CD4-positive, alpha-beta memory T cell (primary cell): ENCODE results near the gene USB1. TPM values are rescaled to one million over a fixed set of nuclear protein-coding genes. Genes with fewer than 3 reads are reported as not detected.

Experiments
- CTCF ChIA-PET: fragments of 350-600 bp; sonication (Branson Sonifier 250); formaldehyde crosslinking; loops from one replicate; lab custom pipeline; 2021; ENCODE audit warnings: inconsistent platforms; ENCODE audit not compliant: partially characterized antibody; lab: Charles Lee
- POLR2A ChIA-PET: fragments of 350-600 bp; sonication (Branson Sonifier 250); formaldehyde crosslinking; loops from one replicate; lab custom pipeline; 2021; ENCODE audit not compliant: partially characterized antibody; lab: Charles Lee
- DNase-seq, 5 donors: peaks; one replicate each; pipeline versions ENCODE4 v3.0.0 to v3.0.0-alpha.2; 2020 to 2022; ENCODE audit warnings: mixed read lengths in 1 of 5
- H3K27ac ChIP-seq: one replicate; pipeline ENCODE4 v1.7.0; 2013; ENCODE audit warnings: low read depth, low read length
- H3K27me3 ChIP-seq: 2 replicates; pipeline ENCODE4 v1.7.0; 2013; ENCODE audit warnings: mild to moderate bottlenecking, low read length, moderate library complexity; ENCODE audit not compliant: insufficient read depth
- H3K36me3 ChIP-seq: 2 replicates; pipeline ENCODE4 v1.7.0; 2013; ENCODE audit warnings: mild to moderate bottlenecking, low read length, moderate library complexity; ENCODE audit not compliant: insufficient read depth
- H3K4me1 ChIP-seq: 2 replicates; pipeline ENCODE4 v1.7.0; 2013; ENCODE audit warnings: mild to moderate bottlenecking, low read length, moderate library complexity; ENCODE audit not compliant: insufficient read depth
- H3K4me3 ChIP-seq, 2 donors: one replicate each; pipeline ENCODE4 v1.7.0; 2013; ENCODE audit warnings: low read length in 2 of 2, mild to moderate bottlenecking in 1 of 2
- H3K9me3 ChIP-seq, 2 donors: one replicate each; pipeline ENCODE4 v1.7.0; 2013; ENCODE audit warnings: low read length in 2 of 2, control low read depth in 1 of 2; ENCODE audit not compliant: control insufficient read depth in 1 of 2
- H3K27ac Mint-ChIP-seq, 7 donors: one replicate each; pipeline ENCODE4 v1.8.0; 2020 to 2021; ENCODE audit warnings: mixed read lengths in 7 of 7, mild to moderate bottlenecking in 6 of 7, inconsistent platforms in 3 of 7, moderate library complexity in 3 of 7
- H3K27me3 Mint-ChIP-seq, 2 donors: one replicate each; pipeline ENCODE4 v1.8.0; 2020 to 2021; ENCODE audit warnings: mixed read lengths in 2 of 2
- H3K36me3 Mint-ChIP-seq, 2 donors: one replicate each; pipeline ENCODE4 v1.8.0; 2020 to 2021; ENCODE audit warnings: mixed read lengths in 2 of 2, inconsistent platforms in 1 of 2, mild to moderate bottlenecking in 1 of 2
- H3K4me1 Mint-ChIP-seq, 4 donors: one replicate each; pipeline ENCODE4 v1.8.0; 2020 to 2021; ENCODE audit warnings: mixed read lengths in 4 of 4, mild to moderate bottlenecking in 1 of 4
- H3K4me3 Mint-ChIP-seq, 8 donors: one replicate each; pipeline ENCODE4 v1.8.0; 2020 to 2021; ENCODE audit warnings: mixed read lengths in 8 of 8, mild to moderate bottlenecking in 7 of 8, moderate library complexity in 6 of 8, inconsistent platforms in 3 of 8
- H3K9me3 Mint-ChIP-seq, 8 donors: one replicate each; pipeline ENCODE4 v1.8.0; 2020 to 2021; ENCODE audit warnings: mixed read lengths in 8 of 8, mild to moderate bottlenecking in 5 of 8, inconsistent platforms in 3 of 8, moderate library complexity in 1 of 8
- intact Hi-C: fragments of 100-400 bp; cut with micrococcal nuclease; formaldehyde crosslinking; loops from one replicate; pipeline ENCODE4 v1.15.1; 2023
- polyA plus RNA-seq, 2 donors: library from polyadenylated mRNA; unstranded; fragments of 300-500 nt; fragmentation: Illumina TruSeq; gene quantifications; one replicate each; pipeline ENCODE4 v1.2.3, GENCODE V29; 2021
- total RNA-seq, 2 experiments: library from RNA; stranded (reverse); gene quantifications; one replicate each; pipeline ENCODE4 v1.2.3, GENCODE V29; 2021

Gene USB1, protein sequence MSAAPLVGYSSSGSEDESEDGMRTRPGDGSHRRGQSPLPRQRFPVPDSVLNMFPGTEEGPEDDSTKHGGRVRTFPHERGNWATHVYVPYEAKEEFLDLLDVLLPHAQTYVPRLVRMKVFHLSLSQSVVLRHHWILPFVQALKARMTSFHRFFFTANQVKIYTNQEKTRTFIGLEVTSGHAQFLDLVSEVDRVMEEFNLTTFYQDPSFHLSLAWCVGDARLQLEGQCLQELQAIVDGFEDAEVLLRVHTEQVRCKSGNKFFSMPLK
- total RNA-seq (10 to 100 TPM; 36.4 to 39.5 TPM), polyA plus RNA-seq (10 to 100 TPM; 35.3 to 45.2 TPM)

DNA sequence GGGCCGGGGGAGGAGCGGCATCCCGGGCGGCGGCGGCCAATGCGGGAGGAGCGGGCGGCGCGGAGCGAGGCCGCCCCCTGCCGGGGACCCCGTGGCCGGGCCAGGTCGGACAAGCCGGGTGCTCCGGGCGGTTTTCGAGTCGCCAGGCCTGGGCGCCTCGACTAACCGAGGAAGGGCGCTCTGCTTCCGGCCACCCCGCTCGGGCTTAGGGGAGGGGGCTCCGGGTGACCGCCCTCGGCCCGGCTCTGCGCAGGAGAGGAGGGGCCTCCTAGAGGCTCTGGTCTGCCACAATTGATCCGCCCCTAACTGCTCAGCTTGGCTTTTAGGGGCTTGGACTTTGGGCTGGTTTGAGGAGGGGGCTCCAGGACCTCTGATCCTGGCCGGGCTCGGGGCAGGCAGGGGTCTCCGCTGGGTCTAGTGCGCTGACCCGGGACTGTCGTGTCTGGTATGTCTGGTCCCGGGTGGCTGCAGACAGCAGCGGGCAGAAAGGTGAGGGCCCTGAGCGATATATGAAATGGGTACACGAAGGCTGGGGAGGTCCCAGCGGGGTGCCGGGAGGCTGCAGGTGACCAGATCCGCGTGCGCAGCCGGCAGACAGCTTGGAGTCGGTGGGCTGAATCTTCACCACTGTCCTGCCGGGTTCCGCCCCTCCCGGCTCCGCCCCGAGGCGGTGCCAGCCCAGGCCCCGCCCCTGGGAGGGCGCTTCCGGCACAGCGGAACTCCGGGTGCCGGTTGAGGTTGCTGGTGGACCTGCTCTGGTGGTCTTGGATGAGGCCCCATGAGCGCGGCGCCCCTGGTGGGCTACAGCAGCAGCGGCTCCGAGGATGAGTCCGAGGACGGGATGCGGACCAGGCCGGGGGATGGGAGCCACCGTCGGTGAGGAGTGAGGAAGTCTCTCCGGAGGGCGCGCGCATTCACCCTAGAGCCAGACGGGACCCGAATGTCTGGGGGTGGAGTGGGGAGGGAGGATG is at the start of gene USB1:
Gene USB1 (plus strand): TSS at position 702 of the 971 bp plus-strand sequence. CDS start 77 bp downstream, at position 779.
- H3K36me3 ChIP-seq = peaks cover 18% of the 10 kb centered on the region
- Mint-ChIP-seq H3K4me3 (peak within 1 kb of the TSS; percentile 90 to 95 (median 92)), H3K4me1 (peaks cover 40 to 75% (median 51%) of the 10 kb centered on the region in 4 donors), H3K27me3 (no peaks in the 10 kb centered on the region), H3K27ac (peak within 1 kb of the TSS; percentile 88 to 96 (median 94)), H3K36me3 (peaks cover 13 to 48% of the 10 kb centered on the region in 2 donors), H3K9me3 (peaks cover 0 to 3% (median 0%) of the 10 kb centered on the region in 8 donors)
- peaks cover 46% of the 10 kb centered on the region for H3K4me1 ChIP-seq
- intact Hi-C loops = loop anchor here (1.0 to 5.0 kb wide), 7 partner anchors 16 to 424 kb away; partner anchors contain the start of genes KATNB1 and MMP15
- POLR2A ChIA-PET = interaction anchor here (0.6 to 6.7 kb wide), 14 partner anchors 9 to 464 kb away, joined by 3 to 83 read pairs (median 5); partner anchors contain the start of genes CFAP20 and KATNB1
- no peaks in the 10 kb centered on the region for H3K27me3 ChIP-seq
- H3K4me3 ChIP-seq = peak within 1 kb of the TSS; percentile 76 to 93
- no peaks in the 10 kb centered on the region for H3K9me3 ChIP-seq
- H3K27ac ChIP-seq = peak within 1 kb of the TSS; percentile 75
- peak; percentile 81 to 90 (median 85) for DNase-seq
- CTCF ChIA-PET = interaction anchor here (0.7 to 12.6 kb wide), 8 partner anchors 9 to 244 kb away, joined by 3 to 115 read pairs (median 4); no protein-coding TSS in a partner anchor

DNA sequence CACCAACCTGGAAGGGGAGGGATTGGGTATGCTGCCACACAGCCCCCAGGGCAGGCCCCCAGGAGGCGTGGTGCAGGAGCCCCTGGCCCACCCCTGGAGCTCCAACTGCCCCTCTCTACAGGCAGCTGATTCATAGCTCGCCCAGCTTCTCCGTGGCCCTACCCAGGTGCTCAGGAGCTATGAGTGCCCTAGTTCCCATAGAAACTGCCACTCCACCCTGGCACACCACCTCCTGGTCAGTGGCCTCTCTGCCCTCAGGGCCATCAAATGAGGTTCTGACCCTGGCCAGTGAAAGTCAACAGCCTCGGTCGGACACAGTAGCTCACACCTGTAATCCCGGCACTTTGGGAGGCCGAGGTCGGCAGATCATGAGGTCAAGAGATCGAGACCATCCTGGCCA is 48.3 kb upstream of the USB1 start:
- Mint-ChIP-seq H3K9me3 (peaks cover 0 to 2% (median 0%) of the 10 kb centered on the region in 8 donors), H3K27ac (no peak overlapping the region), H3K4me1 (no peaks in the 10 kb centered on the region), H3K4me3 (no peak overlapping the region), H3K36me3 (no peaks in the 10 kb centered on the region), H3K27me3 (peaks cover 0 to 3% of the 10 kb centered on the region in 2 donors)
- H3K27me3 ChIP-seq = no peaks in the 10 kb centered on the region
- DNase-seq = no peak
- no peak overlapping the region for H3K4me3 ChIP-seq
- intact Hi-C loops = no loop called here
- POLR2A ChIA-PET = no interaction called here
- no peaks in the 10 kb centered on the region for H3K4me1 ChIP-seq
- H3K9me3 ChIP-seq = no peaks in the 10 kb centered on the region
- no peaks in the 10 kb centered on the region for H3K36me3 ChIP-seq
- CTCF ChIA-PET = no interaction called here
- H3K27ac ChIP-seq = no peak overlapping the region

DNA sequence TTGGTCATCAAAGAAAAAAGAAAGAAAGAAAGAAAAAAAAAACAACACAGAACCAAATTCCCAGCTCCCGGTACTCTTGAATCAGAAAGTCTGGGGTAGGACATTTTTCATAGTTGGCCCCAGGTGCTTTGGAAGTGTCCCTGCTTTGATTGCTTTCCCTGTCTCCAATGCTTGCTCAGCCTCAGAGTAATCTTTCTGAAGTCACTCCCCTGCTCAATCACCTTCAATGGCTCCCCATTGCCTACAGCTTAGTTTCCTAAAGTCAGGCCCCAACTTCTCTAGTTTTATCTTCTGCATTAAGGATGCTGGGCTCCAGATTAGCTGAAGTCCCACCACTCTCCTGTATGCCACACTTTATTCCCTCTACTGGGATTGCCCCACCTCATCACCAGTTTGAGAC is 47.4 kb upstream of the USB1 start:
- Mint-ChIP-seq H3K27ac (peak overlapping the region in 1 of 7 donors; percentile 13), H3K36me3 (no peaks in the 10 kb centered on the region), H3K9me3 (peaks cover 0 to 2% (median 0%) of the 10 kb centered on the region in 8 donors), H3K4me3 (no peak overlapping the region), H3K4me1 (no peaks in the 10 kb centered on the region), H3K27me3 (peaks cover 0 to 3% of the 10 kb centered on the region in 2 donors)
- H3K27ac ChIP-seq = no peak overlapping the region
- intact Hi-C loops = no loop called here
- CTCF ChIA-PET = no interaction called here
- H3K4me1 ChIP-seq = no peaks in the 10 kb centered on the region
- no peaks in the 10 kb centered on the region for H3K36me3 ChIP-seq
- no peak for DNase-seq
- no peaks in the 10 kb centered on the region for H3K9me3 ChIP-seq
- POLR2A ChIA-PET = no interaction called here
- no peaks in the 10 kb centered on the region for H3K27me3 ChIP-seq
- H3K4me3 ChIP-seq = no peak overlapping the region

DNA sequence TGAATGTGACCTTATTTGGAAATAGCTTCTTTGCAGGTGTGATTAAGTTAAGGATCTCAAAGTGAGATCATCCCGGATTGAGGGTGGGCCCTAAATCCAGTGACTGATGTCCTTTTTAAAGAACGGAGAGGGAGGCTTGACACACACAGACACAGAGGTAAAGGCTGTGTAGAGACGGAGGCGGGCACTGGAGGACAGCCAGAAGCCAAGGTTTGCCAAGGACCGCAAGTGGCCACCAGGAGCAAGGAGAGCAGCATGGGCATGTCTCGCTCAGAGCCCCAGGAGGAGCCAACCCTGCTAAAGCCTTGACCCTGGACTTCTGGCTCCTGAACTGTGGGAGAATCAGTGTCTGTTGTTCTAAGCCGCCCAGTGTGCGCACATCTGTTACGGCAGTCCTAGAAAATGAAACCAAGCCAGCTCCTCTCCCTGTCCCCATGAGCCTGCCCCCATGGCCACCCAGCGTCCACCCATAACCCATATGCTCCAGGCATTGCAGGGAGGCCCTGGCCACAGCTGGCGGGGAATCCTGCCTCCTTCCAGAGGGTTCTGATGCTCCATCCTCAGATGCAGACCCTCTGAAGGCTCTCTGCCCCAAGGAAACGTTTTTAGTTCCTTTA is 45.5 kb upstream of the USB1 start:
- H3K4me1 Mint-ChIP-seq = no peaks in the 10 kb centered on the region
- no peak overlapping the region for H3K4me3 Mint-ChIP-seq
- Histone ChIP-seq H3K36me3 (no peaks in the 10 kb centered on the region), H3K9me3 (no peaks in the 10 kb centered on the region), H3K27me3 (no peaks in the 10 kb centered on the region), H3K27ac (no peak overlapping the region), H3K4me1 (no peaks in the 10 kb centered on the region), H3K4me3 (no peak overlapping the region)
- no peaks in the 10 kb centered on the region for H3K36me3 Mint-ChIP-seq
- ChIA-PET POLR2A (no interaction called here), CTCF (no interaction called here)
- no peaks in the 10 kb centered on the region for H3K9me3 Mint-ChIP-seq
- no peak for DNase-seq
- intact Hi-C loops = no loop called here
- peaks cover 2 to 3% of the 10 kb centered on the region in 2 donors for H3K27me3 Mint-ChIP-seq
- H3K27ac Mint-ChIP-seq = no peak overlapping the region

DNA sequence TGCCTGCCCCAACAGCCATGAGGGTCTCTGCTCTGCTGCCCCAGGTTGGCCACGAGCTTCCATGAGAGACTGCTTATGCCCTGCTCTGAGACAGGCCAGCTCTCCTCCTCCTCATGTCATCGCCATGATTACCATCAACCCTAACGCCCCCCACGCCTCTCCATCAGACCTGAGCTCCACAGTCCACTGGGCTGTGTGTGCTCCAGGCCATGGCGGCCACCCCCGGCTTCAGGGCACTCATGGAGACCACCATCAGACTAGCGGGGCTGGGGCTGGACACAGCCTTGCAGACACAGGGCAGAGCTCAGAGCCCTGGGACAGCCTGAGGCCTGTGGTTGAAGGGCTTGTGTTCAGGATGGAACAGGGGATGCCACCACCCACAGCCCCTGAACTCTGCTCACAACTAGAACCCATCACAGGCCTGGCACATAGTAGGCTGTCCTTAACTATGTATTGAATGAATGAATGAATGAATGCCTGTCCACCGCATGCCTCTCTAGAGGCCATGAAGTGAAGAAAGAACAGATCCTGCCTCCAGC is 44.9 kb upstream of the USB1 start:
- Histone ChIP-seq H3K4me1 (no peaks in the 10 kb centered on the region), H3K4me3 (no peak overlapping the region), H3K9me3 (no peaks in the 10 kb centered on the region), H3K36me3 (no peaks in the 10 kb centered on the region), H3K27ac (no peak overlapping the region), H3K27me3 (no peaks in the 10 kb centered on the region)
- intact Hi-C loops = no loop called here
- no peaks in the 10 kb centered on the region for H3K4me1 Mint-ChIP-seq
- POLR2A ChIA-PET = no interaction called here
- H3K27me3 Mint-ChIP-seq = peaks cover 2 to 3% of the 10 kb centered on the region in 2 donors
- H3K36me3 Mint-ChIP-seq = no peaks in the 10 kb centered on the region
- CTCF ChIA-PET = no interaction called here
- no peak overlapping the region for H3K4me3 Mint-ChIP-seq
- DNase-seq = no peak
- no peak overlapping the region for H3K27ac Mint-ChIP-seq
- no peaks in the 10 kb centered on the region for H3K9me3 Mint-ChIP-seq

DNA sequence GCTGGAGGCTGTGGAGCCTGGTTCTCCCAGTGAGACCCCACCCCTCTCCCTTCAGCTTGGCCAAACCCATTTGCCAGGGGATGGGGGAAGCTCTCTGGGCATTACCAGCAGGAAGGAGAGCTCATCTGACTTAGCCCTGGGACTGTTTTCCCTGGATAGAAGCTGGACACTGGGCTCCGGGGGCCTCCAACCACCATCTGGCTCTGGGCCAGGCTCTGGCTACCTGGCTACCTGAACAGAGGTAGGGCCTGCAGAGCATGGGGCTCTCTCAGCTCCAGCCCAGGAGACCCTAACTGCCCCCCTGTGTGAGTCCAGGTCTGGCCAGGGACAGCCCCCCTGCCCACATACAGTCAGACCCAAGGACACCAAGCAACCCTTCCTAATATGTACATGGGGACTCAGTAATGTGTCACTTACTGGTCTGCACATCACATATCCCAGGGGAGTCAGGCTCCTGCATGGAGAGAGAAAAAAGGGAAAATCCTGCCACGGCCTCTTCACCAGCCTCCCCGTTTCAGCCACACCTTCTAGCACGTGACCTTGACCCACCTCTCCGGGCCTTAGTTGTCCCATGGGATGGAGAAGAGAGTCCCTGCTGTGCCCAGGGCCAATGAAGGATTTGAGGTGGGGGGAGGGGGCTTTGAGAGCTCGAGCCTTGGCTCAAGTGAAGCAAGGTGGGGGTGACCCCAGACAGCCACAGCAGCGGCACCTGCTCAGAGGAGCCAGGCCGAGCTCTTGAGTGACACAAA is 44.1 kb upstream of the USB1 start:
- ChIA-PET POLR2A (no interaction called here), CTCF (no interaction called here)
- Histone ChIP-seq H3K36me3 (no peaks in the 10 kb centered on the region), H3K27ac (no peak overlapping the region), H3K27me3 (no peaks in the 10 kb centered on the region), H3K4me1 (no peaks in the 10 kb centered on the region), H3K9me3 (no peaks in the 10 kb centered on the region), H3K4me3 (no peak overlapping the region)
- no peaks in the 10 kb centered on the region for H3K36me3 Mint-ChIP-seq
- intact Hi-C loops = no loop called here
- H3K4me1 Mint-ChIP-seq = no peaks in the 10 kb centered on the region
- H3K27ac Mint-ChIP-seq = no peak overlapping the region
- no peak overlapping the region for H3K4me3 Mint-ChIP-seq
- peaks cover 2 to 3% of the 10 kb centered on the region in 2 donors for H3K27me3 Mint-ChIP-seq
- H3K9me3 Mint-ChIP-seq = no peaks in the 10 kb centered on the region
- no peak for DNase-seq
